Middle frontal gyrus (tissue), 1 donor: ENCODE measurements around the gene GH1.
"Not testable (repeated sequence)": the region's sequence is repeated elsewhere in the genome, so short reads cannot be mapped to it uniquely, and the experiment has no call there.

Experiments
- DNase-seq: peaks from one replicate; pipeline ENCODE4 v3.0.0-alpha.2; 2015; ENCODE audit warnings: low spot score; ENCODE audit errors: extremely low spot score

GH1 gene

DNA sequence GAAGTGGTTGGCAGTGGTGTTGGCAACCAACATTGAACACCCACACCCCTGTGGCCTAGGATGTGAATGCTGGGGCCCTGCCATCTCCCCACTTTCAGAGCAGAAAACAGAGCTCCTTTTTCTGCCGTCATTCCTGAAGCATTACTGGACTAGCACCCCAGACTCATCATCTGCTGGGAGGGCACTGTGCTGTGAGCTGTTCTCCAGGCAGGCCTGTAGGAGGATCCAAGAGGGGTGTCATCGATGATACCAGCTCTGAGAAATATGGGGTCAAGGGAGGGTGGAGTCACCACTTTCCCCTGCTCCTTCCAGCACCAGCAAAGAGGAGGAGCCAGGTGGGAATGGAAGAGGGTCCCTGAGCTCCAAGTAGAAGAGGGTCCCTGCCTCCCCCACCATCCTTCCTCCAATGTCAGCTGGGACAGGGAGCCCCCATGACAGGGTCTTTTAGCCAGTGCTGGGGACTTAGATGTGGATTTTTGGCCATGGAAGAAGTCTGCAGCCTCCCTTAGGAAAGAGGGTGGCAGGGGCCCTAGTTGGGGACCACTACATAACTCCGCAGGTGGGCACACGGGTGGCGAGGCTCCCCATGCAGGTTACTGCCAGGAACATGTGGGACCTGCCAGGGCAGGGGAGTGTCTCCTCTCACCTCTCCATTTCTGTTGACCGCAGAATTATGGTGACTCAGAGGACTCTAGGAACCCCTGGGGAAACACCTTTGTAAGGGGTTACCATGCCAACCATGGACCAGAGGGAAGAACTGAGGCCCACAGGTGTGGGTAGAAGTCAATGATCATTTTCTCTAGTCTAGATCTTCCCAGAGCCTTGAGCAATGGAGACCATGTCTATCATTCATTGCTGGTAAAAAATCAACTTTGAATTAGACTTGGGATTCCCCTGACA is 19.5 kb downstream of the GH1 start:
- DNase-seq = not testable (repeated sequence)

DNA sequence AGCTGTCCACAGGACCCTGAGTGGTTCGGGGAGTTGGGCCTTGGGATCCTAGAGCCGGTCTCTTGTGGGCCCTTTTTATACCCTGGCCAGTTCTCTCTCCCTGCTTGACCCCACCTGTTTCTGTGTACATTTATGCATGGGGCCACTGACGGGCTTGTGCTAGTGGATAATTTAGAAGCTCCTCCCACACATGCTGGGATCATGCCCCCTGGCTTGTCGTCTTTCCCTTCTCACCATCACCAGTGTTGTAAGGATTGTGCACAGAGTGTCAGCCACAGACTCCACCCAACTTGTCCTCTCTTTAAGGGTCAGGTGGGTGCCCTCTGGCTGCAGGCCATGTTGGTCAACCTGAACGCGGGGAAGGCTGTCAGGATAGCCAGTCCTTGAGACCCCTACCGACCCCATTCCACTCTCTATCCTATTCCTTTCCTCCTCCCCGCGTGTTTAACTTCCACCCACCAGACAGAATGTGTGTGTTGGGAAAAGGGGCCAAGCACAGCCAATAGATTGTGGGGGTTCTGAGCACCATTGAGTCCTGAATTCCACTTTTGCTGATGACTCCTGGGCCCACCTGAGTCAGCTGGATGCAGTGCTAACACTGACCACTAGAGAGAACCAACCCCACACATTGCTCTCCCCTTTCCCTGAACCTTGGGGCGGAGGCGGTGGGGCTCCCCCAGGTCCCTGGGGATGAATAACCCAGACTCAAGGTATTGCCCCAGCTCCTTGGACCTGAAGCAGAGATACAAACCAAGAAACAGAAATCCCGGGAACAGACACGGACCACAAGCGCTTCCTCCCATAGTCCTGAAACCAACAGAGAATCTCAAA is 21.9 kb downstream of the GH1 start, which contains the start of gene CSH1:
TSS of gene CSH1 (minus strand) at position 51 of the 831 bp plus-strand sequence. CDS start 63 bp downstream, outside the sequence.
- not testable (repeated sequence) for DNase-seq

DNA sequence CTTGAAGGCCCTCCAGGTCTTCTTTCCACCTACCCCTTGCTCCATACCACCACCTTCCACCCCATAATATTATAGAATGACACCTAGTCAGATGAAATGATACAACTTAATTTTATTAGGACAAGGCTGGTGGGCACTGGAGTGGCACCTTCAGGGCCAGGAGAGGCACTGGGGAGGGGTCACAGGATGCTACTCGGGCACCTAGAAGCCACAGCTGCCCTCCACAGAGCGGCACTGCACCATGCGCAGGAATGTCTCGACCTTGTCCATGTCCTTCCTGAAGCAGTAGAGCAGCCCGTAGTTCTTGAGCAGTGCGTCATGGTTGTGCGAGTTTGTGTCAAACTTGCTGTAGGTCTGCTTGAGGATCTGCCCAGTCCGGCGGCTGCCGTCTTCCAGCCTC is 23.8 kb downstream of the GH1 start:
- DNase-seq = not testable (repeated sequence)

DNA sequence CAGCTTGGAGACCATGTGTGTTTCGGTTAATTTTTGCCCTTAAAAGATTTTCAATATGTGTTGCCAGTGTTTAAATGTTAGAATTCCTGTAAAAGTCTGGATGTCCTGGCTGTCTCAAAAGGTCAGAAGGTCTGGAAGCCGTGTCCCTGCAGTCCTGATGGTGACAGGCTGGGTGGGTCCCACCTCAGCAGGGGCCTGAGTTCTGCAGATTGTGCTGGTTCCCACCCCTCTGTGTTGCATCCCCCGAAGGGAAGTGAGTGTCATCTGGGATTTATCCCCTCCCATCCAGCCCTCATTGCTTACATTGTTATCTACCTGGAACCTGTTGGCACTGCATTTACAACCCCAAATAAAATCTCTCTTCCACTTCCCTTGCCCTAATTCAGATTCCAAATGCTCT is 24.6 kb downstream of the GH1 start:
- not testable (repeated sequence) for DNase-seq

DNA sequence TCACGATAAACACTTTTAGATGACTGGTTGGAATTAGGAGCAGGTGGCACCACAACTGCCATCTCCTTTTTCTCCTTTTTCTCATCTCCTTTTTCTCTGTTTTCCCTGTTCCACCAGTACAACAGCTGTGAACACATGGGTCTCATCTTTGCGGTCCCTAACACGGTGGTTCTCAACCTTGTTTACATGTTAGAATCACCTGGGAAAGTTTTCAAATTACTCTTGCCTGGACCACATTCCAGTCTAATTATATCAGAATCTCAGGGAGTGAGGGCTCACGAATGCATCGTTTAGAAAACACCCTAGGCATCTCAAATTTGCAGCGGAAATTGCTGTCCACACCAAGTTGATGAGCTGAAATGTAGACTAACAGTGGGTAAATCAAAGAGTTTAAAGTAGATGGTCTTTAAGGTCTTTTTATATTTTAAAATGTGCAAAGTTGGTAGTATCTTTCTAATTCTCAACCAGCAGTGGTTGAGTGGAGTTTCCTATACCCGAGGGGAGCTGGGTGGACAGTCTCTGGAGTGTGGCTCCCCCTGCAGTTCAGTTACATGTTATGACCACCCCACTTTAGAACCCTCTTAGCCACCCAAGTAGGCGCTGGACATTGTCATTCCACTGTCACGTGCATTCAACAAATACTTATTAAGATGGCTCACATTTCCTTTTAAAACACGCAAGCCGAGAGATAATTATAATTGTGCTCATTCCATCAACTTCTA is 26.2 kb downstream of the GH1 start:
- not testable (repeated sequence) for DNase-seq

DNA sequence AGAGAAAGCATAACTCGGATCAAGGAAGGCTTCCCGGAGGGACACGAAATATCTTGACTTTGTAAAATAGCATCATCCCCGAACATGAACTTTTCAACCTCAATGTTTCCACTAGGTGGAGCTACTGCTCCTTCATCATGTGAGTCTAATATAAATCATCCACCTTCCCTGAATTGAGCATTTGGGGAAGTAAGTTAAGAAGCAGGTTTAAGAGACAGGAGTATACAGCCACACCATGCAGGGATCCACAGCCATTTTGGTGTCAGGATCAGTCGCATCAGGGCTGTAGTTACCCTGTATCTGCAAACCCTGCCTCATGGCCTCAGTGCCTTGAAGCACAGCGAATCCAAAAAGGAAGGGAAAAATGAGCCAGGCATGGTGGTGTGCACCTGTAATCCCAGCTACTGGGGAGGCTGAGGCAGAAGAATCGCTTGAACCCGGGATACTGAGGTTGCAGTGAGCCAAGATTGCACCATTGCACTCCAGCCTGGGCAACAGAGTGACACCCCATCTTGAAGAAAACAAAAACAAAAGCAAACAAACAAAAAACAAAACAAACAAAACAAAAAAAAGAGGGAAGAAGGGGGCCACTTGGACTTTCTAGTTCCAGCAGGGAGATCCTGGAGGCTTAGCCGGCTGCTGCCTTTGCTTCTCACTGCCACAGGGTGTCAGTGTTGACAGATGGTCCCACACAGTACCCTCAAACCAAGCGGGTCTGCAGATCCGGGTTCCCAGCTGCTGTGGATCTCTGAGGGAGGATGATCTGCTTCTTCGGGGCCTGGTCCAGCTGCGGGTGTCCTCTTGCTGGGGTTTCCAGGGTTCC is 29.4 kb downstream of the GH1 start:
- DNase-seq = not testable (repeated sequence)

DNA sequence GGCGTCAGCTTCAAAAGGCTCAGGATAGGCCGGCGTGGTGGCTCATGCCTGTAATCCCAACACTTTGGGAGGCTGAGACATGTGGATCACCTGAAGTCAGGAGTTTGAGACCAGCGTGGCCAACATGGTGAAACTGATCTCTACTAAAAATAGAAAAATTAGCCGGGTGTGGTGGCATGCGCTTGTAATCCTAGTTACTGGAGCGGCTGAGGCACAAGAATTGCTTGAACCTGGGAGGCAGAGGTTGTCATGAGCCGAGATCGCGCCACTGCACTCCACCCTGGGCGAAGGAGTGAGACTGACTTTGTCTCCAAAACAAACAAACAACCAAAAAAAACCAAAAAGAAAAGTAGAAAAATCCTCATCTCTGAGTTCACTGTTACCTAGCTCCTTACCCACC is 33.5 kb downstream of the GH1 start:
- not testable (repeated sequence) for DNase-seq

DNA sequence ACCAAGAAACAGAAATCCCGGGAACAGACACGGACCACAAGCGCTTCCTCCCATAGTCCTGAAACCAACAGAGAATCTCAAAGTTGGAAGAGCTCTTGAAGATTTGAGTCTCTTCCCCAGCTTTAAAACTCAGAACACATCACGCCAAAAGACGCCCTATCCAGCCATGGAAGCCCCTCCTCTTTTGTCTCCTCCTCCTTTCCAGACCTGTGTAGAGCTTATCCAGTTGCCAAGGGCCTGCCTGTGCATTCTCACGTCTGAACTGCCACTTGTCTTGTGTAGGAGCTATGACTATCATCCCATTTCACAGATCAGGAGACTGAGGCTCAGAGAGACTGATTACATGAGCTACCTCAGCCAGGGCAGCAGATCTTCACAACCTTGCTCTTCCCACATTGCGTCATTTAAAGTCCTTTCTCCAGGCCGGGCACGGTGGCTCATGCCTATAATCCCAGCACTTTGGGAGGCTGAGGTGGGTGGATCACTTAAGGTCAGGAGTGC is 36.0 kb downstream of the GH1 start:
- not testable (repeated sequence) for DNase-seq

DNA sequence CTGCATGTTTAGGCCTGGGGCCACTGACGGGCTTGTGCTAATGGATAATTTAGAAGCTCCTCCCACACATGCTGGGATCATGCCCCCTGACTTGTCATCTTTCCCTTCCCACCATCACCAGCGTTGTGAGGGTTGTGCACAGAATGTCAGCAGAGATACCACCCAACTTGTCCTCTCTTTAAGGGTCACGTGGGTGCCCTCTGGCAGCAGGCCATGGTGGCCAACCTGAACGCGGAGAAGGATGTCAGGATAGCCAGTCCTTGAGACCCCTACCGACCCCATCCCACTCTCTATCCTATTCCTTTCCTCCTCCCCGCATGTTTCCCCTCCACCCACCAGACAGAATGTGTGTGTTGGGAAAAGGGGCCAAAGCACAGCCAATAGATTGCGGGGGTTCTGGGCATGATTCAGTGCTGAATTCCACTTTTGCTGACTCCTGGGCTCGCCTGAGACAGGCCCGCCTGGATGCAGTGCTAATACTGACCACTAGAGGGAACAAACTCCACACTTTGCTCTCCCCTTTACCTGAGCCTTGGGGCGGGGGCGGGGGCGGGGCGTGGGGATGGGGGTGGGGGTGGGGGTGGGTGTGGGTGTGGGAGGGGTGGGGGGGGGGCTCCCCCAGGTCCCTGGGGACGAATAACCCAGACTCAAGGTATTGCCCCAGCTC is 36.6 kb downstream of the GH1 start, which contains the start of gene GH2:
TSS of gene GH2 (minus strand) at position 10 of the 667 bp plus-strand sequence. CDS start 143 bp downstream, outside the sequence.
- no peak for DNase-seq

DNA sequence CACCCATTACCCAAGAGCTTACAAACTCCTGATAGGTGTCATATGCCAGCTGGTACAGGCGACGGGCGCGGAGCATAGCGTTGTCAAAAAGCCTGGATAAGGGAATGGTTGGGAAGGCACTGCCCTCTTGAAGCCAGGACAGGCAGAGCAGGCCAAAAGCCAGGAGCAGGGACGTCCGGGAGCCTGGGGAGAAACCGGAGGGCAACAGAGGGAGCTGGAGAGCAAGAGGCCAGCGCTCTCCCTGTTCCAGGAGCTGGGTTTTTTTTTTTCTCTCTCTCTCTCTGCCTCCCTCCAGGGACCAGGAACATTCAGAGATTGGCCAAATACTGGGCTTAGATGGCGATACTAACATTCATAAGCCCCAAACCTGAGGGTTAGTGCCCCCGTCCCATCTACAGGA is 37.3 kb downstream of the GH1 start:
- not testable (repeated sequence) for DNase-seq

DNA sequence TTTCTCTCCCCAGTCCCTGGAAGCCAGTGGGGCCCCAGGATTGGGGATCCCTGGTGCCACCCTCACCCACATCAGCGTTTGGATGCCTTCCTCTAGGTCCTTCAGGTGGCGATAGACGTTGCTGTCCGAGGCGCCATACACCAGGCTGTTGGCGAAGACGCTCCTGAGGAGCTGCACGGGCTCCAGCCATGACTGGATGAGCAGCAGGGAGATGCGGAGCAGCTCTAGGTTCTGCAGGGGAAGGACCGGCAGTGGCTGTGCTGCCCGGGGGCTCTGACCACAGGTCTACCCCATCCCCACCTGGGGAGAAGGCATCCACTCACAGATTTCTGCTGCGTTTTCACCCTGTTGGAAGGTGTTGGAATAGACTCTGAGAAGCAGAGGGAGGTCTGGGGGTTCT is 37.9 kb downstream of the GH1 start:
- no peak for DNase-seq

DNA sequence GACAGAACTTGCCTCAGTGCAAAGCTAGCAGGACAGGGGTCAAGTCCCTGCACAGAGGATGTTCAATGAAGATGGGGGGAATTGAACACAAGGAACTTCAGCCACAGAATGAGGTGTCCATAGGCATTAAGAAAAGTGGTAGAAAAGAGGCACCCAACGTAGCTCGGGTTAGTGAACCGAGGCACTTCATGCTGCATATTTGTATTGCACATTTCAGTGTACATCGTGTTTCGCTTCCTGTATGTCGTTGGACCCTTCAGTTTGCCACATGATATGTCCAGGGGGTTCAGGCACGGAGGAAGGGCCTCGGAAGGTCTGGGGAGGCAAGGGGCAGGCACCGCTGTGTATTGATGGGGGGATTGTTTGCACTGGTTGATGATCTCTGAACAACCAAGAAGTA is 40.2 kb downstream of the GH1 start:
- not testable (repeated sequence) for DNase-seq

DNA sequence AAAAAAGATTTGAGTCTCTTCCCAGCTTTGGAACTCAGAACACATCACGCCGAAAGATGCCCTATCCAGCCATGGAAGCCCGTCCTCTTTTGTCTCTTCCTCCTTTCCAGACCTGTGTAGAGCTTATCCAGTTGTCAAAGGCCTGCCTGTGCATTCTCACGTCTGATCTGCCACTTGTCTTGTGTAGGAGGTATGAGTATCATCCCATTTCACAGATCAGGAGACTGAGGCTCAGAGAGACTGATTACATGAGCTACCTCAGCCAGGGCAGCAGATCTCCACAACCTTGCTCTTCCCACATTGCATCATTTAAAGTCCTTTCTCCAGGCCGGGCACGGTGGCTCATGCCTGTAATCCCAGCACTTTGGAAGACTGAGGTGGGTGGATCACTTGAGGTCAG is 43.9 kb downstream of the GH1 start:
- not testable (repeated sequence) for DNase-seq

DNA sequence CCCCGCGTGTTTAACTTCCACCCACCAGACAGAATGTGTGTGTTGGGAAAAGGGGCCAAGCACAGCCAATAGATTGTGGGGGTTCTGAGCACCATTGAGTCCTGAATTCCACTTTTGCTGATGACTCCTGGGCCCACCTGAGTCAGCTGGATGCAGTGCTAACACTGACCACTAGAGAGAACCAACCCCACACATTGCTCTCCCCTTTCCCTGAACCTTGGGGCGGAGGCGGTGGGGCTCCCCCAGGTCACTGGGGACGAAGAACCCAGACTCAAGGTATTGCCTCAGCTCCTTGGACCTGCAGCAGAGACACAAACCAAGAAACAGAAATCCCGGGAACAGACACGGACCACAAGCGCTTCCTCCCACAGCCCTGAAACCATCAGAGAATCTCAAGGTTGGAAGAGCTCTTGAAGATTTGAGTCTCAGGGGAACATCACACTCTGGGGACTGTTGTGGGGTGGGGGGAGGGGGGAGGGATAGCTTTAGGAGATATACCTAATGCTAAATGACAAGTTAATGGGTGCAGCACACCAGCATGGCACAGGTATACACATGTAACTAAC is 44.5 kb downstream of the GH1 start:
- not testable (repeated sequence) for DNase-seq

DNA sequence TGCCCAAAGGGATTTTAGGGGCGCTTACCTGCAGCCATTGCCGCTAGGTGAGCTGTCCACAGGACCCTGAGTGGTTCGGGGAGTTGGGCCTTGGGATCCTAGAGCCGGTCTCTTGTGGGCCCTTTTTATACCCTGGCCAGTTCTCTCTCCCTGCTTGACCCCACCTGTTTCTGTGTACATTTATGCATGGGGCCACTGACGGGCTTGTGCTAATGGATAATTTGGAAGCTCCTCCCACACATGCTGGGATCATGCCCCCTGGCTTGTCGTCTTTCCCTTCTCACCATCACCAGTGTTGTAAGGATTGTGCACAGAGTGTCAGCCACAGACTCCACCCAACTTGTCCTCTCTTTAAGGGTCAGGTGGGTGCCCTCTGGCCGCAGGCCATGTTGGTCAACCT is 45.1 kb downstream of the GH1 start, which contains the start of gene CSH2:
TSS of gene CSH2 (minus strand) at position 101 of the 400 bp plus-strand sequence. CDS start at position 38, 63 bp downstream.
- DNase-seq = not testable (repeated sequence)

DNA sequence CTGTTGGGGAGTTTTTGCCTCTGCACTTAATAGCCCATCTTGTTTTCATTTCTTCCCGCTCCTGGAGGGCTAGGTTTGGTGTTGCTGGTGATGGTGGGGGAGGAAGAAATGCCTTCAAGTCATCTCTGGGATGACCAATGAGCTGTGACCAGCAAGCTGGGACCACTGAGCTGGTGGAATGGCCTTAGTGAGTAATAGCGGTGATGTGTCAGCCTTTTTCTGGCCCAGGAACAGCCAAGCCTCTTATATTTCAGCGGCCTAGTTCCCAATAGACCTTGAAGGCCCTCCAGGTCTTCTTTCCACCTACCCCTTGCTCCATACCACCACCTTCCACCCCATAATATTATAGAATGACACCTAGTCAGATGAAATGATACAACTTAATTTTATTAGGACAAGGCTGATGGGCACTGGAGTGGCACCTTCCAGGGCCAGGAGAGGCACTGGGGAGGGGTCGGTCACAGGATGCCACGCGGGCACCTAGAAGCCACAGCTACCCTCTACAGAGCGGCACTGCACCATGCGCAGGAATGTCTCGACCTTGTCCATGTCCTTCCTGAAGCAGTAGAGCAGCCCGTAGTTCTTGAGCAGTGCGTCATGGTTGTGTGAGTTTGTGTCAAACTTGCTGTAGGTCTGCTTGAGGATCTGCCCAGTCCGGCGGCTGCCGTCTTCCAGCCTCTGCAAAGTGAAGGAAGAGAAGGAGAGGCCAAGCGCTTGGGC is 46.8 kb downstream of the GH1 start:
- DNase-seq = not testable (repeated sequence)

DNA sequence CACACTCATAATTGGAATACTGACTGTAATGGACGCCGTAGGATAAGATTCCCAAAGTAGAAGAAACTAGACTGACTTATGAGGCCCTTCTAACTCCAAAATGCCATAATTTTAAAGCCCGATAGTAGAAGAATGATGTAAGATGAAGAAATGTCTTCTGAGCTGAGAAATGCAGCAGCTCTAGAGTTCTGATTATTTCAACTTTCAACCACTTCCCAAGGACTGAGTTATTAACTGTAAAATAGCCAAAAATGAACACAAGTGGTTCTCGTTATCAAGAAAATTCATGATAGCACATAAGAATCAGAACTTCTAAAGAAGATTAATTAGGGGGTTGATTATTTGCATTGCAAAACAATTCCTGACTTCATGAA is 48.4 kb downstream of the GH1 start:
- not testable (repeated sequence) for DNase-seq

DNA sequence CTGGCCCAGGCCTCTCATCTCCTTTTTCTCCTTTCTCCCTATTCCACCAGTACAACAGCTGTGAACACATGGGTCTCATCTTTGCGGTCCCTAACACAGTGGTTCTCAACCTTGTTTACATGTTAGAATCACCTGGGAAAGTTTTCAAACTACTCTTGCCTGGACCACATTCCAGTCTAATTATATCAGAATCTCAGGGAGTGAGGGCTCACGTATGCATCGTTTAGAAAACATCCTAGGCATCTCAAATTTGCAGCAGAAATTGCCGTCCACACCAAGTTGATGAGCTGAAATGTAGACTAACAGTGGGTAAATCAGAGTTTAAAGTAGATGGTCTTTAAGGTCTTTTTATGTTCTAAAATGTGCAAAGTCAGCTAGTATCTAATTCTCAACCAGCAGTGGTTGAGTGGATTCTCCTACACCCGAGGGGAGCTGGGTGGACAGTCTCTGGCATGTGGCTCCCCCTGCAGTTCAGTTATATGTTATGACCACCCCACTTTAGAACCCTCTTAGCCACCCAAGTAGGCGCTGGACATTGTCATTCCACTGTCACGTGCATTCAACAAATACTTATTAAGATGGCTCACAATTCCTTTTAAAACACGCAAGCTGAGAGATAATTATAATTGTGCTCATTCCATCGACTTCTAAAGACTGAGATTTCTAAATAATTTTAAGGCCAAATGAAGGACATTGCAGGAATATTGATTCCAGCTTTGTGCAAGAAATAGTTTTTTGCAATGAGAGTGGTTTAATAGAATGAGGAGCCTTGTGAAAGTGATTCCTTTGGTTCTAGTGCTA is 48.9 kb downstream of the GH1 start:
- not testable (repeated sequence) for DNase-seq
